HG03108 (cell line): ENCODE results near the gene FST.

Experiments
- ATAC-seq: cut with Tn5 transposase; IDR thresholded peaks from one replicate; pipeline ENCODE4 v1.9.1; 2021; ENCODE audit warnings: moderate library complexity; ENCODE audit not compliant: unreplicated experiment

The FST gene

GRCh38 chr5:53472720-53473510 lies 7.5 kb upstream of the FST start:
- ATAC-seq = no peak

- ATAC-seq = no peak
These were observed 6.8 kb upstream of the FST start for GRCh38 chr5:53473633-53474032.

GRCh38 chr5:53475320-53475719 lies 5.1 kb upstream of the FST start:
- ATAC-seq = no peak

DNA sequence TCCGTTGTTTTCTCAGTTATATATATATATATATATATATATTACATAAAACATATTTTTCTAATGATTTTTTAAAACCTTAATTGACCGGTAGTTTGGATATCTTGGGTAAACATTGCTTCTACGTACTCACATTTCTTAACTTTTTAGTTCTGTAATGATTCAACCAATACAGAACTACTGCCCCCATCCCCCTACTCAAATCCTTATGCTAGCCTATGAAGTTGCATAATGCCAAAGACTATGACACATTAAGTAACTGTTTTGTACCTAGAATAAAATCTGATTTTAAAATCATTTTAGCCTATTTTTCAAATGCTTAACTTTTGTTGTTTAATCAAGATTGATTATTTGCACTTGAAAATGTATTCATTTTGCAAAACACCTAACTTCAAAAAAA lies 4.4 kb upstream of the FST start:
- no peak for ATAC-seq

- ATAC-seq = no peak
These were observed 3.6 kb upstream of the FST start for GRCh38 chr5:53476531-53477480.

DNA sequence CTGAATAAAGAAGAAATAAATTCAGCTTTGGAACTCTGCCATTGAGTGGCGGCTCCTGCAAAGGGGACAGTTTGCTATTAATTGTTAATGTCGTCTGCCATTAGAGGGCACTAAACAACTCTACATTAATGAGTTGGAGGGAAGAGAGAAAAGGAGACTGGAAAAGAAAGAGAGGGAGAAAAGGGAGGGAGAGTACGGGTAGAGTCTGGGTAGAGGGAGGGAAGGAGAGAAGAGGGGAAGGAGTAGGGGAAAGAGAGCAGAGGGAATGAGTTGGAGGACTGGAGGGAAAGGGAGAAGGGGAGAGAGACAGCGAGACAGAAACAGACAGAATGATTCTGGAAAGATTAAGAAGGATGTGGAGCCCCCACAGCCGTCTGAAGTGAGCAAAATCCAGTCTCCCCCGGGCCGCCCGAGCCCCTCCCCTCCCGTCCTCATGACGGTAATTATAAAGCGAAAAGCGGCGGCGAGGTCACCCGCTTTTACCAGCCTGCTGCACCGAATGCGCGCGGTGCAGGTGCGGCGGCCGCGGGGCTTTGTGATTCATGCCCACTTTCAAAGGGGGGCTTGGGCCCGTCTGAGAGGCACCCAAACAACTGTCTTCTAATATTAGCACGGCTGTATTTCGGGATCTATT lies 1.9 kb upstream of the FST start:
- ATAC-seq = no peak

GRCh38 chr5:53479045-53479589 lies 1.3 kb upstream of the FST start:
- ATAC-seq = no peak

DNA sequence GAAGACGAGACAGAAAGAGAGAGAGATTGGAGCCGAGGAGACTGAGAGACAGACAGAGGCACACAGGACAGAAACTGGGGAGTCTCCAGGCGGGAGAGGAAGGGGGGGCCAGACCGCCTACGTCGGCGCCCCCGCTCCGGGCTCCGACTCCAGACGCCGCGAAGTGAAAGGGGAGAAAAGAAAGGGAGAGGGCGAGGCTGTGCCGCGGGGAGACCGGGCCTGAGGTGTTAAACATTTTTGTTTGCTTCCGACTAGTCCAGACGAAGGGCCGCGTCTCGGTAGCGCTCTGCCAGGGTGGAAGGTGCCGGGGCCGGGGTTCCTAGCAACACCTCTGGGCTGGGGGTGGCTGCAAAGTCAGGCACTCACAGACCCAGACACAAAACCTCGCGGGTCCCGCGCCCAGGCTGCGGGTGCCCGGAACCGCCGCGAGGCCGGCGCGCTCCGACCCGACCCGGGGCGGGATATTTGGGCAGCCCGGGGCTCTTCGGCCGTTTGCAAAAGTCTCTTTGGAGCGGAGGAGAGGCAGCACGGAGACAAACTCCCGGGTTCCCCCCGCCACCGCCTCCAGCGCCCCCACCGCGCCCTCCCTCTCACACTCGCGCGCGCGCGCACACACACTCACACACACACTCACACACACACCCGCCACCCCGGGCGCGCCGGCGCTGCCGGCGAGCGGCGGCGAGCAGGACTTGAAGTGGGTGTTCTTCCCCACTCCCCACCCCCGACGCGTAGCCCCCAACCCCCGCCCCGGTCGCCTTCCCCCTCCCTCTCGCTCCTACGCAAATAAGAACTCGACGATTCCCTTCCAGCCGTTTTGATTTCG lies 626 bp upstream of the FST start:
- no peak for ATAC-seq

- no peak for ATAC-seq
These were observed 894 bp downstream of the FST start for GRCh38 chr5:53481159-53481886.

DNA sequence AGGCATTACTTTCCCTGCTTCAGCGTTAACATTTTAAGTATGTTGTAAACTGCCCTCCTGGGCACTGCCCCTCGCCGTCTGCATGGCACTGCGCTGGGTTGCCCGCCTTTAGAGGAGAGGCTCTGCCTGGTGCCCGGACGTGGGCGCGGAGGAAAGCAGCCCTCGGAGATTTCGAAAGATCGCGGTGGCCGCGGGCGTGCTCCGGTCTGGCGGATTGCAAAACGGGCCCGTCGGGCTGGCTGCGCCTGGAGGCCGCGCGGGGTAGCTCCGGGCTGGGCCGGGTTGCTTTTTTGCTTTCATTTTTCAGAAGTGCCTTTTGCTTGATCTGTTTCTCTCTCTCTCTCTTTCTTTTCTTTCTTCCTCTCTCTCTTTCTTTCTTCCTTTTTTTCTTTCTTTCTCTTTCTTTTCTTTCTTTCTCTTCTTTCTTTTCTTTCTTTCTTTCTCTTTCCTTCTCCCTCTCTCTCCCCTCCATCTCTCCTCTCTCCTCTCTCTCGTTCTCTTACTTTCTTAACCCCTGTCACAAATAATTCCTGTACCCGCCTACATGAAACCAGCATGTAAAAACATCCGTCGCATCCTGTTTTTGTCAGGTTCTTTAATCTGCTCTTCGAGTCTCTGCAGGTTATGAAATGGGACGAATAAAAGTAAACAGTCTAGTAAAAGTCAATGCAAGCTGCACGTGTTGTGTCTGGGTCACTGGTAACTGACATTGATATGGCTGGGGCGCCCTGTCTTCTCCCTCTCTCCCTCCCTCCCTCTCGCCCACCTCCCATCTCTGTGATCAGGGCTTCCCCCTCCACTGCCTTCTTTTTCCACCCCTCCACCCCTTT lies 1.7 kb downstream of the FST start:
- no peak for ATAC-seq

DNA sequence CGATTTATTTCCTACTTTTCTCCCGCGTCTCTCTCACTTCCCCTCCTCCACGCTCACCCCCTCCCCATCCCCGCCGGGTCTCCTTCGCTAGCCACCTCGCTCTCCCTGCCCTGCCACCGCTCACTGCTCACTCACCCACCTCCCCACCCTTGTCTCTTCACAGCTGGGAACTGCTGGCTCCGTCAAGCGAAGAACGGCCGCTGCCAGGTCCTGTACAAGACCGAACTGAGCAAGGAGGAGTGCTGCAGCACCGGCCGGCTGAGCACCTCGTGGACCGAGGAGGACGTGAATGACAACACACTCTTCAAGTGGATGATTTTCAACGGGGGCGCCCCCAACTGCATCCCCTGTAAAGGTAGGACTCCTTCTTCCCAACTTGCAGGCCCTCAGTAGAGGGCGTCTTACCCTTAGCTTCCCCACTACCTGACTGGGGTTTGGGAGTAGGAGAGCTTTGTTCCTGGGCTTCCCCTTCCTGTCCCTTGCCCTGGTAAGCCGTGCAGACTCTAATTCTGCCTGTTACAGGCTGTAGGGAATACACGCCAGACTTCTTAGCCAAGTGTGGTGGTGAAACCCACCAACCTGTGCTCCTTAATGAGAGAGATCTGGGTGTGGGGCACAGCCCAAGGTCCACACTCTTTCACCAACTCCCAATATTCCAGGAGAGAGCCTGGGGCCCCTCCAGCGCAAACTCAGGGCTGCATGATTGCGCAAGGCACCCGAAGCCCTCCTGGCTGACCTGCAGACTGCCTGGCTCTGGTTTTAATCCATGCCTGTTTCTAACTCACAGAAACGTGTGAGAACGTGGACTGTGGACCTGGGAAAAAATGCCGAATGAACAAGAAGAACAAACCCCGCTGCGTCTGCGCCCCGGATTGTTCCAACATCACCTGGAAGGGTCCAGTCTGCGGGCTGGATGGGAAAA lies 2.5 kb downstream of the FST start:
- ATAC-seq = no peak

DNA sequence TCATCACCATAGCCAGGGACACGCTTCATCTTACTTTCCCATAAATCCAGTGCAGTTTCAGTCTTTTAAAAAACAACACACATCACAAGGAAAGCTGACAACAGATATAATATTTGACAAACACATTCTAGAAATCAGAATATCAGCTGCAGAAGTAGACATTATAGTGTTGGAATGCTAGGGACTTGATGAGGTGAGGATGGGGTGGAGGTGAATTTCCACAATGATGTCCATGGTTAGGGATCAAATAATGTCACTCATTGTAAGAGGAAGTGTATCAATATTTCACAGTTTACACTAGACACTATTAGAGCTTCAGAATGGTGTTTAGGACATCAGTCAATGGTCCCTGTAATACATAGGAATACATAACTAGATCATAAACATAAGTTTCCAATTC lies 7.0 kb downstream of the FST start:
- no peak for ATAC-seq

DNA sequence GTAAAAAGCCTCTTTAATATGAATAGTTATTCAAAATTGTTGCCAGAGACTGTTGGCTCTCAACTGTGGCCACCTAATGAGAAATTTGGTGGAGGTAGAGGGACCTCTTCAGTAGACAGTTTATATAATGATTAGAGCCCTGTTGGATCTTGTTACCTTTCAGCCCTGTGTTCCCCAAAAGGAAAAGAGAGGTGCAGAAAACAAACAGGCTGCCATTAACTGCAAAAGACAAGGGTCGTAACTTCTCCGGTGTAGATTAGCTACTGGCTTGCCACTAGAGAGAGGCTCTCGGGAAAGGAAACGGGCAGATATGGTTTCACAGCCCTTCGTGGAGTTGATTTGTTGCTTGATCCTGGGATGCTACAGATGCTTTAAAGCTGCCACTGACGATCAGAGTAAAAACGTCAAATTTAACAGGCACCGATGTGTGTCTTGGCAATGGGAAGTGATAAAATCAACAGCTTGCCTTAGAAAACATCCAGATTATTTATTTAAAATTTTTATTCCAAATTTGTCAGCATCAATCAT lies 7.8 kb downstream of the FST start:
- no peak for ATAC-seq

DNA sequence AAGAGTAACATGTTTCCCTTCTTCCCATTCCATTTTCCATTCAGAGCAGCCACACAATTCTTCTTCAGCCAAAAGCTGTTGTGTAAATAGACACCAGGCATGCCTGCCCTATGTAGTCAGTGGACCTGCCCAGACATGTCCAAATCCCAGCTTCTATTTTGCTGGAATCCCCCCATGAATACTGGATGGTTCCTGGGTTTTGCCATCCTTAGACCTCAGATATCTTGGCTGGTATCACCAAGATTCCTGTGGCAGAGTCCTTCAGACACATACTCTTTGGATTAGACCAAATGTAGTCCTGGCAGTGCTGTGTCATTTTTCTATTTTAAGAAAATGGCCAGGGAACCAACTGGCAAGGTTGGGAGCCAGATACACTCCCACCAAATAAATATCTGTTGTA lies 10.3 kb downstream of the FST start:
- ATAC-seq = no peak

DNA sequence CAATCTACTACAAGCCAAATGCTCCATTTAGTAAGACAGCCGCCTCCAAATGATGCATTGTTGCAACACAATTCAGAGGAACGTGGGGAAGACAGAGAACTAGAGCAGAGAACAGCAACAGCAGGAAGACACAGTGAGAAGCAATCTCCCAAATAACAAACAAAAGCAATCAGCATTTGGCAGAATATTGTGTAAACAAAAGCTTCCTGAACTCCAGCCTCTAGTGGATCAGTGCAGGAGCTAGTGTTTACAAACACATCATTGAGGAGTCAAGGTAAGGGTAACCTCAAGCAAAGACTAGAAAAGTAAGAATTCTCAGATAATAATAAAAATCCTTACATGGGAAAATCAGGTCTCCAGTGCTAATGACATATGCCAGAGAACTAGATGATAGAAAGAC lies 20.6 kb downstream of the FST start:
- ATAC-seq = no peak

GRCh38 chr5:53503562-53504218 lies 23.3 kb downstream of the FST start:
- no peak for ATAC-seq

- ATAC-seq = no peak
These were observed 26.6 kb downstream of the FST start for GRCh38 chr5:53507013-53507412.
